GM18520 (cell line): Measurements from ENCODE around the gene ANKRD35.
"Not testable (repeated sequence)": the region's sequence is repeated elsewhere in the genome, so short reads cannot be mapped to it uniquely, and the experiment has no call there.

Source experiments
- ATAC-seq: cut with Tn5 transposase; IDR thresholded peaks from one replicate; pipeline ENCODE4 v1.9.1; 2021; ENCODE audit not compliant: unreplicated experiment

ANKRD35 gene

DNA sequence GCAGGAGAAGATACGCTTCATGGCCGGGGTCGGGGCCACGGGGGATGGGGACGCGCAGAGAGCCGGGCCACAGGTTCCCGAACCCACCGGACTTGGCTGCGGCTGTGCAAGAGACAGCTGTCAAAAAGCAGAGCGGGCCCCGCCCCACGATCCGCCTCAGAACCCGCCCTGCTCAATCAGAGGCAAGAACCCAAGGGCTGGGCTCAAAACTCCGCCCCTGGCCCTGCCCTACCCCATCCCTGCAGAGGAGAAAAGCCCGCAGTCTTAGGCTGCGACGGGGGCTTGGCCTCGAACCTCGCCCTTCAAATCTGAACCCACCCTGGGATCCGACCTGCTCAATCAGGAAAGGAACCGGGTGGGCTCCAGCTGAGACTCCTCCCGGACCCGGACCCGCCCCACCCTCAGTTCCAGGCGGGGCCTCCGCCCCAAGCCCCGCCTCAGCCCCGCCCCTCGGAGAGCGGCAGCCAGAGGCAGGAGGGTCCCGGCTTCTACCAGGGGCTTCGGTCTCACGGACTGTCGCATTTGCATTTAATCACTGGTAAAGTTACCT, at the start of gene ANKRD35:
ANKRD35 (minus strand) TSS at position 129 of the 550 bp plus-strand sequence; CDS start at position 21, 108 bp downstream.
- ATAC-seq, result peak; percentile 91

DNA sequence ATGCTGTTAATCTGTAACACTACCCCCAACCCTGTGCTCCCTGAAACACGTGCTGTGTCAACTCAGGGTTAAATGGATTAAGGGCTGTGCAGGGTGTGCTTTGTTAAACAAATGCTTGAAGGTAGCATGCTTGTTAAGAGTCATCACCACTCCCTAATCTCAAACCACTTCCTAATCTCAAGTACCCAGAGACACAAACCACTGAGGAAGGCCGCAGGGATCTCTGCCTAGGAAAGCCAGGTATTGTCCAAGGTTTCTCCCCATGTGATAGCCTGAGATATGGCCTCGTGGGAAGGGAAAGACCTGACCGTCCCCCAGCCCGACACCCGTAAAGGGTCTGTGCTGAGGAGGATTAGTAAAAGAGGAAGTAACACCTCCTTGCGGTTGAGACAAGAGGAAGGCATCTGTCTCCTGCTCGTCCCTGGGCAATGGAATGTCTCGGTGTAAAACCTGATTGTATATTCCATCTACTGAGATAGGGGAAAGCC, 46.9 kb upstream of the ANKRD35 start:
- not testable (repeated sequence) for ATAC-seq

DNA sequence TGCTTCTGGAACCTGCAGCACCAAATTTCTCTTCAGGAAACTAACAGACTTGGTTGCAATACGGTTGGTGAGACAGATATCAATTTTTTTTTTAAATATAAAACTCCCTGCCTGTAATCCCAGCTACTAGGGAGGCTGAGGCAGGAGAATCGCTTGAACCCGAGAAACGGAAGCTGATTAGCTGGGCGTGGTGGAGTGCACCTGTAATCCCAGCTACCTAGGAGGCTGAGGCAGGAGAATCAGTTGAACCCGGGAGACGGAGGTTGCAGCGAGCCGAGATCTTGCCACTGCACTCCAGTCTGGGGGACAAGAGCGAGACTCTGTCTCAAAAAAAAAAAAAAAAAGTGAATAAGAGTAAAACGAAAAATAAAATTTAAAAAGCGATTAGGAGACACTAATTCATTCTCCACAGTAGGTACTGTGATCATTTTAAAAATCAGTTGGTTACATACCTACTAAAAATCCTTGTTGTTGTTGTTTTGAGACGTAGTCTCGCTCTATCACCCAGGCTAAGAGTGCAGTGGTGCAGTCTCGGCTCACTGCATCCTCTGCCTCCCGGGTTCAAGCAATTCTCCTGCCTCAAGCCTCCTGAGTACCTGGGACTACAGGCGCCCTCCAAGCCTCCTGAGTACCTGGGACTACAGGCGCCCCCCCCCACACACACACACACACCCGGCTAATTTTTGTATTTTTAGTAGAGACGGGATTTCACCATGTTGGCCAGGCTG, 42.4 kb upstream of the ANKRD35 start:
- ATAC-seq, result no peak

DNA sequence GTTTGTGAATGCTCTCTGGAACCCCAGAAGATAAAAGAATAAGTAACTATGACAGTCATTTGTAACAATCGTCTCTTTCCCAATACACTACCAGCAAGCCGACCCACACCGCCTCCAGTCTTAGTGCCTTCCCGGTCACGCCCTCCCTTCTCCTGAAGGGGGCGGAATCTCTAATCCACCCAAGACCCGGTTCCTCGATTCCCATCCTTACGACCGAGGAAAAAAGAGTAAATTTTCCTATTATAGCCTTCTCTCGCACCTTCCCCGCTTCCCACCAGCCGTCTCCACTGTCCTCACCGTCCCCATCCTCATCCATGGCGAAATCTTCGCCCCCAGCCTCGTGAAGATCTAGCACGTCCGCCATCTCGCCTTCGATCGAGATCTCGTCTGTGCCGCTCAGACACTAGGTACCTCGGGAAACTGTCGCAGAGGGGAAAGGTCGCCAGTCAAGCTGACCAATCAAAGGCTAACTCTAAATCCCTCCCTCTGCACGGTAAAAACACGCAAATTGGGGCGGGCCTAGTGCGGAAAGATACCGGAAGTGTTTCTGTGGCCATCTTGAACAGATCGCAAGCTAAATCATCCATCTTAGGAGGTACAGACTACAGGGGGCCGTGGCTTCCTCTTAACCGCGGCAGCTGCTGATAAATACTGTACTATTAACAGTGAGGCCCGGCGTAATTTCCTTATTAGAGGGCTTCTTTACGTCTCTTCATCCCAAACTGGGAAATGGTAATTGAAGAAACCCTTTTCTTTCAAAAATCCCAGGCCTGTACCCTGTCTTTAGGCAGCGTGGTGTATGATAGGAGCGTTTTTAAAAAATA, 41.6 kb upstream of the ANKRD35 start, which contains the start of gene RBM8A:
RBM8A (minus strand) TSS at position 422 of the 824 bp plus-strand sequence; CDS start at position 364, 58 bp downstream.
- peak; percentile 98 for ATAC-seq

DNA sequence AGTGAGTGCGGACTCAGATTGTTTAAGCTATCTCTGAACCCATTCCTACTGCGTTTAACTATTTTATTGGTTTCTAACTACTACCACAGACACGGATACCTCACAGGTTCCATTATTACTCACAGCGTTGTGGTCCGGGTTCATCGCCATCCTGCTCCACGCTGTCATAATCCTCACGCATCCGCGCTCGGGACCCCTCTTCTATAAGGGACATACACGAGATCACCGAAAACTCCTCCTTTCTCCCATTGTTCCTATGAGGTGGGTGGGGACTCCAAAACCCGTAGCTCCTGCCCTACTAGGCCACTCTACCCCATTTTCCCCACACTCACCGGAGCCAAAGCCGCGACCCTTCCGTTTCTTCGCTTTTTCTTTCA, 41.0 kb upstream of the ANKRD35 start:
- no peak for ATAC-seq

DNA sequence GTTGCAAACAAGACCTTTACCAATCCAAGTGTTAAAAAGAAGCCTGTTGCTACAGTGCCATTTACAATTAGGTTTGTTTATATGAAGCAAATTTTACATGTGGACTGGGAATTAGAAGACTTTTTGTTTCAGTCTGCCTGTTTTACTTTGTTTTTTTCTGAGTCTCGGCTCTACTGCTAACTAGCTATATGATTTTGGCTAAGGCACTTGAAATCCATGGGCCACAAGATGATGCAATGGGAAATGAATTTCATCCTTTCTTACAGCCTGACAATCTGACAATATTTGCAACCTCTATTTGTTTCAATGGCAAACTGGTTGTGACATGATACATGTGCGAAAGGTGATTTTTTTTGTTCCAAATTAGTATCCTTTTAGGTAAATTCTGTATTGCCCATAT, 36.6 kb upstream of the ANKRD35 start:
- ATAC-seq, result no peak

GRCh38 chr1:145920297-145920696, 34.6 kb upstream of the ANKRD35 start:
- ATAC-seq, result not testable (repeated sequence)

DNA sequence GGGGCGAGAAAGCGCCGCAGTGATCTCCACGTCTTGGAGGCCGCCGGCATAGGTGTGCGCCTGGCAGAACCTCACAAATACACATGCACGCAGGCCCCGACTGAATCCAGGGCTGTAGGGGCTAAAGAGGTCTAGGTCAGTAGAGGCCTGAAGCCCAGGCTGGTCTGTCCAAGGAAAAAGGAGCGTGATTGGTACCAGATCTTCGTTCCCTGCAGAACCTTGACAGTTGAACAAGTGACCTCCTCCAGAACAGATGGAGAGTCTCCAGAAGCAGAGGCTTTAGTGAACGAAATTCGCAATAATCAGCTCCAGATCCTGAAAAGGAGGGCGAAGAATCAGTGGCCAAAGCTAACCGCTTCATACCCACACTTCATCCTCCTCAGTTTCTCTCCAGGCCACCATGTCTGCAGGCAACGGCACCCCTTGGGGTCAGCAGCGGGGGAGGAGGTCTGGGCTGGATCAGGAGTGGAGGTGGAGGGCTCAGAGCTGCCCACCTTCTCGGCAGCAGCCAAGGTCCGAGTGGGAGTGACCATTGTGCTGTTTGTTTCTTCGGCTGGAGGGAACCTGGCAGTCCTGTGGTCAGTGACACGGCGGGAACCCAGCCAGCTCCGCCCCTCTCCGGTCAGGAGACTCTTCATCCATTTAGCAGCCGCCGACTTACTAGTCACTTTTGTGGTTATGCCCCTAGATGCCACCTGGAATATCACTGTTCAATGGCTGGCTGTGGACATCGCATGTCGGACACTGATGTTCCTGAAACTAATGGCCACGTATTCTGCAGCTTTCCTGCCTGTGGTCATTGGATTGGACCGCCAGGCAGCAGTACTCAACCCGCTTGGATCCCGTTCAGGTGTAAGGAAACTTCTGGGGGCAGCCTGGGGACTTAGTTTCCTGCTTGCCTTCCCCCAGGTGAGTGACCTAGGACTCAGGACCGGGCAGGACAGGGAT, 33.6 kb upstream of the ANKRD35 start:
- ATAC-seq, result peak; percentile 68

DNA sequence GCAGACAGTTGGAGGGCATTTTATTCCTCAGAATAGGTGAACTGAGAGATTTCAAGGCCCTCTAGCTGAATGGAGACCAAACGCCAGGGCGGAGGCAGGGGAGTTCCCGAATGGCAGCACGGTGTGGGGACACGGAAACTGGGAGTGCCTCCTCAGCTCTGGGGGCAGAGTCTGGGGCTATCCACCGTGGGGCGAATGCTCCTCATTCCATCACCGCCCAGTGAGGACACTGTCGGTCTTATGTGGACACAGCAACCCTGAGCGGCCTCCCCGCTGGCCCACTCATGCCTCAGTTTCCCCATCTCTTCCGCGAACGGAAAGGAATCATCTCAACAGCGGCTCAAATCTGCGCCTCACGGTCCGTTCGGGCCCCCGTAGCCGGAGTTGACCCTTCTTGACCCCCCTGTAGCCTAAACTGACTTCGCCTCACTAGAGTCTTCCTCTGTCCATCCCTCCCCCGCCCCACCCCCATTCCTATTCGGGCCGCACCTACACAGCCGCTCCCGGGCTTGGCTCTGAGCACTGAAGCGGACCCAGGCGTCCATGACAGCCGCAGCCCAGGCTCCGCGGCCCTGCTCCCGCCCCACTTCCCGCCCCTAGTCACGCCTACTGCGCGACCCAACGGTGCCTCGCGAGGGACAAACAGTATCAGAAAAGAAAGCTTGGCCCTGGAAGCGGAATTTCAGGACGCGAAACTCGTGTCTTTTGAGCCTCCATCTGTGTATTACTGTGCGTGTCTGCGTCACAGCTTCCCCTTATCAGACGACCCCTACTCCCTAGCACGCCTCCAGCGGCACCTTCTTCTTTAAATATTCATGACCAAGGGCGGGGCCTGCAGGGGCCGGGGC, 32.7 kb upstream of the ANKRD35 start, which contains the start of gene PEX11B:
PEX11B (minus strand) TSS at position 574 of the 848 bp plus-strand sequence; CDS start at position 545, 29 bp downstream.
- ATAC-seq, result peak; percentile 73

- no peak for ATAC-seq
These were observed 31.9 kb upstream of the ANKRD35 start for GRCh38 chr1:145917595-145917994.

- ATAC-seq, result no peak
These were observed 31.1 kb upstream of the ANKRD35 start for GRCh38 chr1:145916745-145917144.

- no peak for ATAC-seq
These were observed 26.5 kb upstream of the ANKRD35 start for GRCh38 chr1:145912128-145912641.

- ATAC-seq, result no peak
These were observed 23.0 kb upstream of the ANKRD35 start for GRCh38 chr1:145908653-145909052.

GRCh38 chr1:145906954-145907753, 21.5 kb upstream of the ANKRD35 start:
- no peak for ATAC-seq

GRCh38 chr1:145901312-145902021, 15.8 kb upstream of the ANKRD35 start:
- ATAC-seq, result no peak

DNA sequence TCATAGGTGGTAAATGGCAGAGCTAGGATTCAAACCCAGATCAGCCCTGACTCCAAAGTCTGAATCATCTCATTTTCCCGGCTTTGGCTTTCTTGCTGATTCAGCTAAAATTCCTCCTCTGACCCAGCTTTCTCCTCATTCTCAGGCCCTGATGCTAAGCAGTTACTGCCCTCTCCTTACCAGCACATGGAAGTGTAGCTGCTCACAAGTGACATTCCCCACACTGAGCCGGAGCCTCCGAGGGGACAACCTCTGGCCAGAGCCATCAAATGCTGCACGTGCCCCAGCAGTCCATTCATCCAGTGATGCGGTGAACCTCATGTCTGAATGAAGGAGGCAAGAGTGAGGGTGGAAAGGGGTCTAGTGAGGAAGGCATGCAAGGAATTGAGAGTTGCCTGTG, 13.1 kb upstream of the ANKRD35 start:
- ATAC-seq, result no peak

DNA sequence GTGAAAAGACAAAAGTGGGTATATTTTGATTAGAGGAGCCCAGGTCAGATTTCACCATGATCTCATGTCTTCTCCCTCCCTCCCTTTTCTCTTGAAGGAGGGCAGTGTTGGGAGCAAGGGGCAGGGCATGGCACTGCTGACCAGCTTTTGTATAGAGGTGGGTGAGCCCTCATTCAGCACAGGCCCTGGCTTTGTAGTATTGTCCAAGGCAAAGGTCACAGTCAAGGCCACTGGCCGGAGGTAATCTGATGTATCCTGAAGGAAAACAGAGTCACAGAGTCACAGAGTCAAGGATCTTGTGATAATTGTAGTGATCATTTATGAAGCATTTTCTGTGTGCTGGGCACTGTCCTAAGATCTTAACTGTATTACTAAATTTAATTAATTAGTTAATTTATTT, 12.3 kb upstream of the ANKRD35 start:
- ATAC-seq, result no peak

DNA sequence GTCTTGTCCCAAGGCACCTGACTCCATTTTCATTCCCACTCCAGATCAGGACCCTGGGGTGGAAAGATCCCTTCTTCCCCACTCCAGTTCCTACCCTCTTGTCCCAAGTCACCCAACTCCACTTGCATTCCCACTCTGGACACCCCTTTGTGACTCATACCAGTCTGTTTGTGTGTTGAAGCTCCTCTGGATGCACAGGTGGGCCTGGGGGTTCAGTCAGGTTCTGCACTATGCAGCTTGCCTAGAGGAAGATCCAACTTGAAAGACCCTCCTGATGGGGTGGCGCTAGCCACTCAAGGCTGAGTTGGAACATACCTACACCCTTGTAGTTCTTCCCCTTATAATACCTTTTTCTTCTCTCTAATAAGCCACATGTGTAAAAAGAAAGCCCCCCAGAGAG, 9.8 kb upstream of the ANKRD35 start:
- ATAC-seq, result no peak
